Right renal cortex interstitium (tissue), 3 donors: ENCODE measurements around the gene DEDD. TPM values are rescaled to one million over a fixed set of nuclear protein-coding genes. Genes with fewer than 3 reads are reported as not detected.

Experiments
- DNase-seq, 3 donors: peaks; one replicate each; pipeline ENCODE4 v3.0.0-alpha.2; 2013; ENCODE audit warnings: low read depth in 3 of 3, low spot score in 2 of 3
- polyA plus RNA-seq, 3 donors: library from polyadenylated mRNA; unstranded; fragments of 120-200 nt; gene quantifications; one replicate each; pipeline ENCODE4 v1.2.1, GENCODE V29; 2013; ENCODE audit not compliant: insufficient read length in 3 of 3

The DEDD gene
- polyA plus RNA-seq, 3 donors, result 41.5 to 46.0 (median 43.2) TPM

- DNase-seq, result no peak
Measured at GRCh38 chr1:161096015-161096414, 36.5 kb downstream of the DEDD start.

- no peak for DNase-seq
Measured at GRCh38 chr1:161095230-161095629, 37.2 kb downstream of the DEDD start.

- DNase-seq, result no peak
Measured at GRCh38 chr1:161094481-161094880, 38.0 kb downstream of the DEDD start.

DNA sequence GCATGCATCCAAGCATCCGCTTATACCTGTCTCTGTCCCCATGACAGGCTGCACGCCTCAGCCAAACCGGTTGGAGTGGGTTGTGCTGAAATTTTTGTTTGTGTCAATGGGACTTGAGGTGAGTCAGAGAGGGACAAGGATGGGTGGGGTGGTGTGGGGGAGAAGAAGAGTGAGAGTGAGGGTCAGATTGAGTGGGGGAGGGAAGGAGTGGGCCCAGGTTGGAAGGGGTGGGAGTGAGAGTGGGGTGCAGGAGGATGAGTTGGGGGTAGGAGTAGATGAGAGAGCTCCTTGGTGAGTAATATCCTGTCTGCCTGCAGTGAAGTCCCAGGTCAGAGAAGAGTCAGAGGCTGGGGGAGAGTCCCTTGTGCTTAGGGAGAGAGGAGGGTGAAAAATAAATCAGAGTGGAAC, 39.8 kb downstream of the DEDD start:
- no peak for DNase-seq

DNA sequence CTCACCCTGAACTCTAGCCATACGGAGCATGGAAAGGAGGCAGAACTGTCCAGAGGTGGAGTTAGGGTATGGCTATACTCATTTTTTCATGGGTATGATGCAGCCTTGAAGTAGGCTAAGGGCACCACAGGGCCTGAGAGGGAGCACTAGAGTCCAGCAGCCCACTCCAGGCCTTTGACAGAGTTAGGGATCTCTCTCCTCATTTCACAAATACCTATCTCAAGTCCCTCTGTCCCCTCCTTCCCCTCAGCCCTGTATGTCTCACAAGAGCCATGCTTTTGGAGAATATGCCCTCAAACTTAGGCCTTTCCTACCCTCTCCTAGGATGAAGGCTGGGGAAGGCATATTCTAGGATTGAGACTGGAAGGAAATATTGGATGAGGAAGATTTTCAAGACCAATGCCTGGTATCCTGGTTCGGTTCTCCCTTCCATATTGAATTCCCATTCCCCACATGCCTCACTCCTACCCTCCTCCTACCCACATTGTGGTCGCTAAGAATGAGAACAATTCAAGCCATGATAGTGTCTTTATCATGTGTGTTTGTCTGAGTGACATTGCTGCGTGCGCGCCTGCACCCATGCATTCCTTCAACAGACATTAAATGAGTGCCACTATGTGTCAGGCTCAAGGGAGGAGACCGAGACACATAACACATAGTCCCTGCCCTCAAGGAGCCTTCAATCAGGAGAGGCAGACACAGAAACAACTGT, 40.5 kb downstream of the DEDD start:
- DNase-seq, result no peak

- DNase-seq, result no peak
Measured at GRCh38 chr1:161091093-161091492, 41.4 kb downstream of the DEDD start.

DNA sequence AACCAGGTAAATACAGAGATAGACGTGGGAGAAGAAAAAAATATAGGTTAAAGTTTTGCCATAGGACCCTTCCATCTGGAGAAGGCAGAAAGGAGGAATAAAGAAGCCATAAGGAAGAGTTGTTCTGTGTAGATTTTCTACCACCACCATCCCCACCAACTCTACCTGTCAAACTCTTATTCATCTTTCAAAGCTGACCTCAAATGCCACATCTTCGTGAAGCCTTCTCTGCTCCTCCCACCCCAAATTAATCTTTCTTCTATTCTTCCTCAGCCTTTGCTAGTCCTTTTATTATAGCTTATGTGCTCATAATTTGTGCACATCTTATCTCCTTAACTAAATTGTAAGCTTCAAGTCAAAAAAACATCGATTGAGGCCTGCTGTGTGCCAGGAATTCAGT, 41.9 kb downstream of the DEDD start:
- no peak for DNase-seq

- DNase-seq, result no peak
Measured at GRCh38 chr1:161089938-161090337, 42.5 kb downstream of the DEDD start.

DNA sequence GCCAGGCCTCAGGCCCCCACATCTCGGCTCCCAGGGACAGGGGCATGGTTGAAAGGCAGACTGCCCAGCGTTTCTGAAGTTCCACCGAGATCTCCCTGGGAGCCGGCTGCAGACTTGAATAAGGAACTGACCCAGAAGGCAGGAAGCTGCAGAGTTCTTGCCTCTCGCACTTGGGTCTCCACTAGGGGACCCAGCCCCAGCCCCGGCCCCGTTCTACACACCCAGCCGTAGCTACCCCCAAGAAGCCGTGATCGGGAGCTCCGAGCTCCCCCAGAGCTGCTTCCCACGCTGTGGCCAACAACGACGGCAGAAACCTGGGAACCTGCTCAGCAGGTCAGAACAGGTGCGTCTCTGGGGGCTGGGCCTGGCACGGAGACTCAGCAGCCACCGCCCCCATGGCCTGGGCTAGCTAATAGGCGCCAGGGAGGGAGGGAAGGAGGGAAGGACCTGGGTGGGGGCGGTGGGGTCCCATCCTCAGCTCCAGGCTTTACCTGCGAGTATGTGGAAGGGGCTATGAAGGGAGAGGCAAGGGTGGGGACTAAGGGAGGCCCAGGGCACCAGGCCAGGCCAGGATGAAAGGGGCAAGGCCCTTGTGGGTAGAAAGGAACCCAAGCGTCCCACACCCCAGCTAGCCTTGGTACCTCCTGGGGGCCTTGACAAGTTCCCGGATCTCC, 43.1 kb downstream of the DEDD start, which contains the start of gene NECTIN4:
Gene NECTIN4 (minus strand): TSS at position 308 of the 674 bp plus-strand sequence. CDS start 262 bp downstream, at position 46.
- no peak for DNase-seq

DNA sequence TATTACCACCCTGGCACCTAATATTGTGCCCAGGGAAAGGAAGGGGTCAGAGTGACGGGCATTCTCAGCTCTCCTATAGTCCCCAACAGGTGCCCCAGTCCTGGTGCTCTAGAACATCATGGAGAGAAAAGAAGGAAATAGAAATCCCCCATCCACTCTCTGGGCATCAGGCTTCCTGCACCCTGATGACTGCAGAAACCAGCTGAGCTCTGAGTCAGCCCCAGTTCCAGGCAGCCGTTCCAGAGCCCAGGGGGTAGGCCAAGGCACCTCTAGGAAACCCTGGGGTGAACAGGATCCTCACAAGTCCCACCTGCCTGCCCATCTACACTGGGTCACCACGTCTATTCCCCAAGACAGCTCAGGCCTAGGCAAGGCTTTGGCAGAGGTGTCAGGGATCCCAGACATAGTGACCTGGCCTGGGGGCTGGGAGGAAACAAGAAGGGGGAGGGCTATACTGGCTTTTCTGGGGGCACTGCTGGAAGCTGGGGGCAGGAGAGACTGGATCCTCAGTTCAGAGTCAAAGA, 43.8 kb downstream of the DEDD start:
- no peak for DNase-seq

- DNase-seq, result no peak
Measured at GRCh38 chr1:161086457-161086856, 46.0 kb downstream of the DEDD start.

DNA sequence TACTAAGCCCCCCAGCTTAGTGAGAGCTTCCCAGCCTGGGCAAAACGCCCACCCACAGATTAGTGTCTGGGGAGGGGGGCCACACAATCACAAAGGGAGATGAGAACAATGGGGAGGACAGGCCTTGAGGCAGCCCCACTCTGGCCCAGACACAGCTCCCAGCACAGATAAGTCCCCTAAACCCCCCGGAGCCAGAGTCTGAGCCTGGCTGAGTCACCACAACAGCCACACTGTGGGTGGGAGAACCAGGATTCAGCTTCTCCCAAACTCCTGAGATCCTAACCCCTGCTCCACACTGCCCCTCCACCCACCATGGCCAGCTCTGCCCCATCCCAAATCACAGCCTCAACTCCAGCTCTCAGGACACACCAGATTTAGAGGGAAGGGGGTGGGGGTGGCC, 47.3 kb downstream of the DEDD start:
- no peak for DNase-seq

- DNase-seq, result no peak
Measured at GRCh38 chr1:161084597-161084988, 47.9 kb downstream of the DEDD start.

- no peak for DNase-seq
Measured at GRCh38 chr1:161083748-161084596, 48.5 kb downstream of the DEDD start.

GRCh38 chr1:161082996-161083747, 49.3 kb downstream of the DEDD start:
- no peak for DNase-seq

- no peak for DNase-seq
Measured at GRCh38 chr1:161082483-161082882, 50.0 kb downstream of the DEDD start.

GRCh38 chr1:161081519-161081918, 50.9 kb downstream of the DEDD start:
- no peak for DNase-seq

DNA sequence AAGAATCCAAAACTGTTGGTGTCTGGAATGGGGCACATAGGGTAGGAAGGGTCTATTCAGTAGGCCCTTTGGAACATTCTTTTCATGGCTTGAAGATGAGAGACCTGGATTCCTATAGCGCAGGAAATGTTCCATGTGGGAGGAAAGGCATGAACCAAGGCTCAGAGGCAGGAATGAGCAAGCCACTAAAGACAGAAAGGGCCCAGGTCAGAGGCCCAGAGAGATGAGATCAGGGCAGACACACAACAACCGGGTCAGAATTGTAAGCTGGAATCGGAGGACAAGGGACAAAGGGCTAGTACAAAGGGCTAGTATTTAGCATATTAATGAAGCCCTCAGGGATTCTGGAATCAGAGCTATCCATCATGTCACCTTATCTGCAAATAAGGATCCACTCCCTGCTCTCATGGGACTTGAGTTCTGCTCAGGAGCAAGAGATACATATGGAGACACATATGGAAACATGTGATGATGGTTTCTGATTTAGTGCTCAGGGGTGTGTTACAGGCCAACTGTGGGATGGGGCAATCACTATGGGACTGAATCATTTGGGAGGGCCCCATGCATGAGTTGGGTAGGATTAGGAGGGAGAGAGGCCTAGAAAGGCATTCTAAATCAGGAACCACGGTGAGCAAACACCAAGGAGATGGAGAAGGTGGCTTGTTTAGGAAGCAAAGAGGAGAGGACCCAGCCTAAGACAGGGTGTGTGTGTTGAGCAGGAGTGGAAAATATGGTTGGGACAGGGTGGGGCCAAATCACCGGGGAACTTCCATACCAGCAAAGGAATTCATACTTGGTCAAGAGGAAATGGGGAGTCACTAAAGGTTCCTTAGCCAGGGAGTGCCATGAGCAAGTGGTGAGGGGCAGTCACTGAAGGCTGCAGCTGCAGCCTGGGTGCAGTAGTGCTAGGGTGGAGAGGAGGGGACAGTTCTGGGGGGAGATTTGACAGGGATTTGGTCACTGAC, 51.7 kb downstream of the DEDD start:
- no peak for DNase-seq

DNA sequence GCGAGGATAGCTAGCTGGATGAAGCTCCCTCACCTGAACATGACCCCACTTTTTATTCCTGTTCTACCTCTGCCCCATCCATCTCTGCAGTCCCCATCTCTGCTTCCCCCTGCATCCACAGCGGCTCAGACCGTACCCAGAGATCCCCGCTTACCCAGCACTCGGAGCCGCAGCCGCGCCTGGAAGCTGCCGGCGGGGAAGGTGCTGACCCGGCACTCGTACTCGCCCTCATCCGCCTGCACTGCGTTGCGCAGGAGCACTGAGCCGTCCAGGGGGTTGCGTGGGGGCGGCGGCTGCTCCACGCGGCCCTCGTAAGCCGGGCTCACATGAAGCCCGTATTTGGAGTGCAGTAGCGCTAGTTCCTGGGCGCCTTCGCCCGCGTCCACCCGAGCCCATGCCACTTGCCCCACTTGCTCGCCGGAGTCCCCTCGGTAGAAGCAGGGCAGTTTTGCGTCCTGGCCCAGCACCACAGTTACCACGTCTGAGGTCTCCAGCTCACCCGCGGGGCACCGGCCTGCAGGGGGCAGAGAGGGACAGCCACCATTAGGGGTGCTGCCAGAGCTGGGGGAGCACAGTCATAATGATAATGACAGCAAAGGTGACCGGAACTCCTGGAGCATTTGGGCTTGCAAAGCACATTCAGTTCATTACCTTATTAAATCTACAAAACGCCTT, 52.9 kb downstream of the DEDD start:
- DNase-seq, result no peak
